A673 (cell line): Measurements from ENCODE around the gene ANKRD27. TPM values are rescaled to one million over a fixed set of nuclear protein-coding genes. Genes with fewer than 3 reads are reported as not detected.

ENCODE experiments used
- BruUV-seq: library from RNA; stranded (reverse); fragments of 400-500 nt; replicated peaks from 2 replicates; lab custom pipeline; 2021; lab: Mats Ljungman, UMichigan
- CTCF ChIA-PET: fragments of 300-600 bp; sonication (Branson Sonifier 250); formaldehyde crosslinking; loops from one replicate; lab custom pipeline; 2022; ENCODE audit warnings: antibody characterized with exemption; lab: Charles Lee
- POLR2A ChIA-PET: fragments of 300-600 bp; sonication (Branson Sonifier 250); formaldehyde crosslinking; loops from one replicate; lab custom pipeline; 2022; ENCODE audit warnings: antibody characterized with exemption; ENCODE audit not compliant: low non-redundant PET; lab: Charles Lee
- DNase-seq: peaks from one replicate; pipeline ENCODE4 v3.0.0-alpha.2; 2015; ENCODE audit warnings: low spot score
- H3K27ac ChIP-seq: fragments of 200-600 bp; sonication (generic); 2 replicates; pipeline ENCODE4 v1.5.1; 2016; ENCODE audit warnings: mixed run types, low read depth, mild to moderate bottlenecking, mixed read lengths, antibody characterized with exemption, low read length; ENCODE audit not compliant: poor library complexity, severe bottlenecking
- H3K27me3 ChIP-seq: fragments of 200-600 bp; sonication (generic); replicated peaks from 2 replicates; pipeline ENCODE4 v1.6.1; 2017; ENCODE audit warnings: mixed run types, low read depth, mild to moderate bottlenecking, mixed read lengths, antibody characterized with exemption, low read length; ENCODE audit not compliant: insufficient read depth, poor library complexity
- H3K36me3 ChIP-seq: fragments of 200-600 bp; sonication (generic); 2 replicates; pipeline ENCODE4 v1.6.1; 2016; ENCODE audit warnings: mixed run types, mild to moderate bottlenecking, mixed read lengths, antibody characterized with exemption, low read length; ENCODE audit not compliant: insufficient read depth, poor library complexity, severe bottlenecking
- H3K4me1 ChIP-seq: fragments of 200-600 bp; sonication (generic); 2 replicates; pipeline ENCODE4 v1.6.1; 2017; ENCODE audit warnings: mixed run types, mild to moderate bottlenecking, mixed read lengths, antibody characterized with exemption, low read length; ENCODE audit not compliant: insufficient read depth, poor library complexity, severe bottlenecking
- H3K4me3 ChIP-seq: fragments of 200-600 bp; sonication (generic); 2 replicates; pipeline ENCODE4 v1.5.1; 2016; ENCODE audit warnings: low read depth, mixed run types, mild to moderate bottlenecking, mixed read lengths, low read length; ENCODE audit not compliant: poor library complexity, severe bottlenecking
- H3K9me3 ChIP-seq: fragments of 200-600 bp; sonication (generic); 2 replicates; pipeline ENCODE4 v1.6.1; 2016; ENCODE audit warnings: mixed run types, low read depth, mild to moderate bottlenecking, mixed read lengths, antibody characterized with exemption, low read length; ENCODE audit not compliant: poor library complexity, severe bottlenecking
- EZH2 ChIP-seq: fragments of 200-600 bp; sonication (generic); IDR thresholded peaks from 2 replicates; pipeline ENCODE4 v1.6.1; 2017; ENCODE audit warnings: borderline replicate concordance, low read depth, mild to moderate bottlenecking, mixed read lengths, antibody characterized with exemption, low read length; ENCODE audit not compliant: poor library complexity, severe bottlenecking
- intact Hi-C: fragments of 100-400 bp; cut with micrococcal nuclease; formaldehyde crosslinking; loops from one replicate; pipeline ENCODE4 v1.10.0; 2022; ENCODE audit not compliant: unreplicated experiment
- total RNA-seq: library from RNA; stranded (reverse); gene quantifications from 2 replicates; pipeline ENCODE4 v1.2.3, GENCODE V29; 2021
- TF ChIP-seq, protein P1 (sequence below): fragments of 300-800, 200-600 bp; sonication (generic); conservative IDR thresholded peaks from 2 replicates; pipeline ENCODE4 v1.5.1; 2017; ENCODE audit warnings: low read depth, mild to moderate bottlenecking, antibody characterized with exemption, low read length, moderate library complexity, mixed read lengths

ANKRD27 gene
- total RNA-seq, 1 experiment from 2014 or later: 25.0 TPM

- H3K27ac ChIP-seq: no peak overlapping the region
- no peak for DNase-seq
- no TSS peak for BruUV-seq
- H3K27me3 ChIP-seq: no peaks in the 10 kb centered on the region
- ChIA-PET CTCF (interaction anchor here (0.7 kb wide), 1 partner anchor 290 kb away, joined by 3 read pairs; no protein-coding TSS in a partner anchor), POLR2A (interaction anchor here (0.7 kb wide), 1 partner anchor 51 kb away, joined by 3 read pairs; no protein-coding TSS in a partner anchor)
- H3K4me1 ChIP-seq: no peaks in the 10 kb centered on the region
- no peak overlapping the region for H3K4me3 ChIP-seq
- no peaks in the 10 kb centered on the region for H3K36me3 ChIP-seq
- TF ChIP-seq, protein P1, sequence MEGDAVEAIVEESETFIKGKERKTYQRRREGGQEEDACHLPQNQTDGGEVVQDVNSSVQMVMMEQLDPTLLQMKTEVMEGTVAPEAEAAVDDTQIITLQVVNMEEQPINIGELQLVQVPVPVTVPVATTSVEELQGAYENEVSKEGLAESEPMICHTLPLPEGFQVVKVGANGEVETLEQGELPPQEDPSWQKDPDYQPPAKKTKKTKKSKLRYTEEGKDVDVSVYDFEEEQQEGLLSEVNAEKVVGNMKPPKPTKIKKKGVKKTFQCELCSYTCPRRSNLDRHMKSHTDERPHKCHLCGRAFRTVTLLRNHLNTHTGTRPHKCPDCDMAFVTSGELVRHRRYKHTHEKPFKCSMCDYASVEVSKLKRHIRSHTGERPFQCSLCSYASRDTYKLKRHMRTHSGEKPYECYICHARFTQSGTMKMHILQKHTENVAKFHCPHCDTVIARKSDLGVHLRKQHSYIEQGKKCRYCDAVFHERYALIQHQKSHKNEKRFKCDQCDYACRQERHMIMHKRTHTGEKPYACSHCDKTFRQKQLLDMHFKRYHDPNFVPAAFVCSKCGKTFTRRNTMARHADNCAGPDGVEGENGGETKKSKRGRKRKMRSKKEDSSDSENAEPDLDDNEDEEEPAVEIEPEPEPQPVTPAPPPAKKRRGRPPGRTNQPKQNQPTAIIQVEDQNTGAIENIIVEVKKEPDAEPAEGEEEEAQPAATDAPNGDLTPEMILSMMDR: no peak
- TF ChIP-seq EZH2: no peak
- intact Hi-C loops: no loop called here
- H3K9me3 ChIP-seq: no peaks in the 10 kb centered on the region
These were observed 12.0 kb upstream of the ANKRD27 start for GRCh38 chr19:32686847-32687475.

- Histone ChIP-seq H3K9me3 (no peaks in the 10 kb centered on the region), H3K36me3 (no peaks in the 10 kb centered on the region), H3K27me3 (no peaks in the 10 kb centered on the region), H3K27ac (no peak overlapping the region), H3K4me3 (no peak overlapping the region), H3K4me1 (peaks cover 8% of the 10 kb centered on the region)
- CTCF ChIA-PET: no interaction called here
- no peak for DNase-seq
- BruUV-seq: no TSS peak
- intact Hi-C loops: no loop called here
- TF ChIP-seq EZH2: no peak
- POLR2A ChIA-PET: no interaction called here
These were observed 7.3 kb upstream of the ANKRD27 start for GRCh38 chr19:32682317-32682716.

GRCh38 chr19:32680986-32681385, 6.0 kb upstream of the ANKRD27 start:
- intact Hi-C loops: no loop called here
- Histone ChIP-seq H3K9me3 (no peaks in the 10 kb centered on the region), H3K4me3 (no peak overlapping the region), H3K4me1 (peaks cover 17% of the 10 kb centered on the region), H3K27ac (no peak overlapping the region), H3K27me3 (peaks cover 6% of the 10 kb centered on the region), H3K36me3 (no peaks in the 10 kb centered on the region)
- TF ChIP-seq, protein P1: no peak
- no peak for TF ChIP-seq EZH2
- BruUV-seq: no TSS peak
- ChIA-PET POLR2A (no interaction called here), CTCF (no interaction called here)
- no peak for DNase-seq

DNA sequence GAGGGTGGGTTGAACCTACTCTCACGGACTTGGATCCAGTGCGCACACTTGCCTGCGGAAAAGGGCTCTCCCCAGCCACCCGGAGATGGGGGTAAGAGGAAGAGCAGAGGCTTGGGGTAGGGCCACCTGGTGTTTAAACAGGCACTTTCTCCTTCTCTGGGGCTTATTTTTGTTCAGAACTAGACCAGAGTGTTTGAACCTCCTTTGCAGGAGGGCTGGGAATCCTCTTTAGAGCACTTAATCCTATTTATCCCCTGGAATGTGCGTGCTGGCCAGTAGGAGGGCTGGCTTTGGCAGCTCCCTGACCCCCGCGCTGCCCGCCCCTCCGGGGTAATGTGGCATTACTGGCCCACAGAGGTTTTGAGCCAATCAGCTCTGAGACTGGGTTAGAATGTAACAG, 2.7 kb upstream of the ANKRD27 start:
- CTCF ChIA-PET: no interaction called here
- intact Hi-C loops: no loop called here
- no peak for TF ChIP-seq EZH2
- TF ChIP-seq, protein P1: peak; percentile 40
- Histone ChIP-seq H3K36me3 (no peaks in the 10 kb centered on the region), H3K9me3 (no peaks in the 10 kb centered on the region), H3K27me3 (peaks cover 6% of the 10 kb centered on the region), H3K4me3 (no peak overlapping the region), H3K4me1 (peaks cover 32% of the 10 kb centered on the region), H3K27ac (no peak overlapping the region)
- peak; percentile 46 for DNase-seq
- no TSS peak for BruUV-seq
- POLR2A ChIA-PET: no interaction called here
